H9 (cell line): ENCODE data around the gene RBM7. TPM values are rescaled to one million over a fixed set of nuclear protein-coding genes. Genes with fewer than 3 reads are reported as not detected.

ENCODE experiments used
- DNase-seq: peaks from one replicate; pipeline ENCODE4 v3.0.0-alpha.2; 2017
- H2AFZ ChIP-seq: one replicate; pipeline ENCODE4 v1.6.1; 2013; ENCODE audit warnings: mild to moderate bottlenecking, low read length, control low read depth, moderate library complexity
- H2AK5ac ChIP-seq: 2 replicates; pipeline ENCODE4 v1.6.1; 2013; ENCODE audit warnings: low read length, control low read depth, mixed read lengths; ENCODE audit not compliant: insufficient read length
- H2BK120ac ChIP-seq: one replicate; pipeline ENCODE4 v1.6.1; 2013; ENCODE audit warnings: low read depth, mild to moderate bottlenecking, low read length, control low read depth, inconsistent platforms; ENCODE audit not compliant: poor library complexity, severe bottlenecking
- H2BK12ac ChIP-seq: 2 replicates; pipeline ENCODE4 v1.6.1; 2013; ENCODE audit warnings: low read length, control low read depth, mixed read lengths, low read depth; ENCODE audit not compliant: insufficient read length
- H2BK15ac ChIP-seq: 2 replicates; pipeline ENCODE4 v1.6.1; 2013; ENCODE audit warnings: low read depth, low read length, control low read depth
- H2BK20ac ChIP-seq: one replicate; pipeline ENCODE4 v1.6.1; 2013; ENCODE audit warnings: low read depth, mild to moderate bottlenecking, low read length, control low read depth, inconsistent platforms; ENCODE audit not compliant: poor library complexity, severe bottlenecking
- H2BK5ac ChIP-seq: 2 replicates; pipeline ENCODE4 v1.6.1; 2013; ENCODE audit warnings: low read length, control low read depth, mixed read lengths; ENCODE audit not compliant: insufficient read length
- H3K14ac ChIP-seq: 2 replicates; pipeline ENCODE4 v1.6.1; 2013; ENCODE audit warnings: low read length, control low read depth; ENCODE audit not compliant: insufficient read depth
- H3K18ac ChIP-seq: 2 replicates; pipeline ENCODE4 v1.6.1; 2013; ENCODE audit warnings: low read depth, mild to moderate bottlenecking, mixed read lengths, low read length, control low read depth; ENCODE audit not compliant: insufficient read length
- H3K23ac ChIP-seq: 2 replicates; pipeline ENCODE4 v1.6.1; 2013; ENCODE audit warnings: low read length, control low read depth, mixed read lengths, low read depth; ENCODE audit not compliant: insufficient read length
- H3K23me2 ChIP-seq: 2 replicates; pipeline ENCODE4 v1.6.1; 2013; ENCODE audit warnings: low read depth, mild to moderate bottlenecking, mixed read lengths, low read length, control low read depth; ENCODE audit not compliant: insufficient read length, poor library complexity, severe bottlenecking
- H3K27ac ChIP-seq: 2 replicates; pipeline ENCODE4 v1.5.1; 2013; ENCODE audit warnings: low read length, control low read depth, mixed read lengths, low read depth; ENCODE audit not compliant: insufficient read length
- H3K27me3 ChIP-seq: 2 replicates; pipeline ENCODE4 v1.6.1; 2013; ENCODE audit warnings: low read length, control low read depth, inconsistent platforms; ENCODE audit not compliant: insufficient read depth
- H3K4ac ChIP-seq: 2 replicates; pipeline ENCODE4 v1.6.1; 2013; ENCODE audit warnings: low read depth, mild to moderate bottlenecking, control low read depth, inconsistent platforms, low read length, moderate library complexity
- H3K4me1 ChIP-seq: 2 replicates; pipeline ENCODE4 v1.6.1; 2013; ENCODE audit warnings: low read length, control low read depth, inconsistent platforms; ENCODE audit not compliant: insufficient read depth
- H3K4me2 ChIP-seq: 2 replicates; pipeline ENCODE4 v1.6.1; 2013; ENCODE audit warnings: low read length, control low read depth, mixed read lengths; ENCODE audit not compliant: insufficient read length, insufficient read depth
- H3K56ac ChIP-seq: 2 replicates; pipeline ENCODE4 v1.6.1; 2013; ENCODE audit warnings: low read depth, mild to moderate bottlenecking, mixed read lengths, low read length, control low read depth; ENCODE audit not compliant: insufficient read length
- H3K79me1 ChIP-seq: 2 replicates; pipeline ENCODE4 v1.6.1; 2013; ENCODE audit warnings: low read depth, mild to moderate bottlenecking, moderate library complexity, low read length, control low read depth, inconsistent platforms; ENCODE audit not compliant: insufficient read depth, poor library complexity, severe bottlenecking
- H3K79me2 ChIP-seq: 2 replicates; pipeline ENCODE4 v1.6.1; 2013; ENCODE audit warnings: low read length, control low read depth, inconsistent platforms; ENCODE audit not compliant: insufficient read depth
- H3K9ac ChIP-seq: 2 replicates; pipeline ENCODE4 v1.6.1; 2013; ENCODE audit warnings: low read length, control low read depth, mixed read lengths; ENCODE audit not compliant: insufficient read length; ENCODE audit errors: extremely low read depth
- H3K9me3 ChIP-seq: one replicate; pipeline ENCODE4 v1.6.1; 2013; ENCODE audit warnings: low read depth, low read length, inconsistent platforms; ENCODE audit not compliant: control insufficient read depth
- H3T11ph ChIP-seq: one replicate; pipeline ENCODE4 v1.6.1; 2013; ENCODE audit warnings: mild to moderate bottlenecking, low read length, control low read depth, inconsistent platforms
- H4K20me1 ChIP-seq: one replicate; pipeline ENCODE4 v1.6.1; 2013; ENCODE audit not compliant: control insufficient read depth, insufficient read length, insufficient read depth
- H4K5ac ChIP-seq: 2 replicates; pipeline ENCODE4 v1.6.1; 2013; ENCODE audit warnings: low read depth, mild to moderate bottlenecking, mixed read lengths, low read length, control low read depth; ENCODE audit not compliant: insufficient read length
- H4K8ac ChIP-seq: replicated peaks from 2 replicates; pipeline ENCODE4 v1.6.1; 2013; ENCODE audit warnings: low read length, control low read depth, mixed read lengths, low read depth; ENCODE audit not compliant: insufficient read length
- H4K91ac ChIP-seq: 2 replicates; pipeline ENCODE4 v1.6.1; 2013; ENCODE audit warnings: low read depth, mild to moderate bottlenecking, moderate library complexity, mixed read lengths, low read length, control low read depth; ENCODE audit not compliant: insufficient read length
- H3K27ac Mint-ChIP-seq, 3 experiments: 2 replicates in 2 of 3; 3 replicates in 1 of 3; pipeline ENCODE4 v1.8.0; 2020 to 2021; ENCODE audit warnings: mixed read lengths in 3 of 3, mild to moderate bottlenecking in 1 of 3, moderate library complexity in 1 of 3
- H3K27me3 Mint-ChIP-seq: 2 replicates; pipeline ENCODE4 v1.8.0; 2021; ENCODE audit warnings: low read depth, mild to moderate bottlenecking, moderate library complexity, mixed read lengths
- H3K36me3 Mint-ChIP-seq, 3 experiments: 2 replicates in 2 of 3; 3 replicates in 1 of 3; pipeline ENCODE4 v1.8.0; 2020 to 2021; ENCODE audit warnings: low read depth in 3 of 3, mixed read lengths in 3 of 3; ENCODE audit not compliant: insufficient read depth in 1 of 3
- H3K4me1 Mint-ChIP-seq, 2 experiments: 2 replicates each; pipeline ENCODE4 v1.8.0; 2020; ENCODE audit warnings: mixed read lengths in 2 of 2
- H3K4me3 Mint-ChIP-seq, 2 experiments: 2 replicates in 1 of 2; 3 replicates in 1 of 2; pipeline ENCODE4 v1.8.0; 2020 to 2021; ENCODE audit warnings: mild to moderate bottlenecking in 2 of 2, mixed read lengths in 2 of 2, moderate library complexity in 1 of 2
- H3K9me3 Mint-ChIP-seq, 2 experiments: 2 replicates in 1 of 2; 3 replicates in 1 of 2; pipeline ENCODE4 v1.8.0; 2020; ENCODE audit warnings: mild to moderate bottlenecking in 2 of 2, mixed read lengths in 2 of 2, moderate library complexity in 1 of 2
- WGBS: extraction: QIAGEN DNeasy Blood & Tissue Kit; methylation state at CpG from one replicate; pipeline ENCODE4 v1.1.7; 2013; ENCODE audit warnings: missing lambda C conversion rate, low lambda C conversion rate, mixed read lengths; ENCODE audit not compliant: insufficient read length; ENCODE audit errors: extremely low coverage; 5-methylcytosine and 5-hydroxymethylcytosine counted together
- total RNA-seq: library from RNA; stranded (reverse); gene quantifications from 2 replicates; pipeline ENCODE4 v1.2.1, GENCODE V29; 2021
- TF ChIP-seq, protein P1 (sequence below): fragments of 200-600 bp; sonication (generic); conservative IDR thresholded peaks from 3 replicates; pipeline ENCODE4 v1.8.0; 2021; ENCODE audit warnings: antibody characterized with exemption, mild to moderate bottlenecking

The RBM7 gene
- total RNA-seq, 1 experiment from 2014 or later, result 56.4 TPM

DNA sequence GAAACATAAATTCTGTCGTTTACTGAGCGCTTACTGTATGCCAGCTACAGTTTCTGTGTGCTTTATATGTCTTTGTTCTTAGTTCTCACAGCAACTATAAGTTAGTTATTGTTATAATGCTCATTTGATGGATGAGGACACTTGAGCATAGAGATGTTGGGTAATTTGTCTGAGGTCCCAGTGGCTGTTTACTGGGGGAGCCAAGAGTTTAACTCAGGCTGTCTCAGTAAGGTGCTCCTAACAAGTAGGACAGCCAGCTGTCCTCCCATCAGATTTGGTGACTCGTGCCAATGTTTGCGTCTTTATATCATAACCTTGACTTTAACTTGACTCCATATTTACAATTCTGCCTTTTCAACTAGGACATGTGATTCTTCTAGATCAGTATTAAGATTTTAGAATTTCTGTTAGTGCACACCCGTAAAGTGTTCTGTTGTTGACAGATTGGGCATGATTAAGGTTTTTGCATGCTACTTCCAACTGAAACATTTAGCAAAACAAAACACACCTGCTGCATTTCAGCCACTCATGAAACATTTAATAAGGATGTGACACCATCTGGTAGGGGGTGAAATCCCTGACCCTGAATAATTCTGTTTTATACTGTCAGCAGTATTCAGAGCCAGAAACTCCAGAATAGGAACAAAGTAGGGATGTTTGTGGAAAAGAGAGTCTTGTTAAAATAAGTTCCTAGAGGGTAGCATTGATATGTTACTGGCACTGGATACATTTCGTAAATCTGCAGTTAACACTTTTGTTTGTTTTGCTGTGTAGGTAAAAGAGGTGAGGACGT, 40.7 kb downstream of the RBM7 start:
- H3K23me2 ChIP-seq, result peaks cover 3% of the 10 kb centered on the region
- no peak overlapping the region for H2BK5ac ChIP-seq
- no peak overlapping the region for H2BK120ac ChIP-seq
- H3K27me3 ChIP-seq, result no peaks in the 10 kb centered on the region
- no peak overlapping the region for H3K14ac ChIP-seq
- no peaks in the 10 kb centered on the region for H3K79me1 ChIP-seq
- H3K23ac ChIP-seq, result no peak overlapping the region
- Mint-ChIP-seq H3K4me1 (peaks cover 37 to 38% of the 10 kb centered on the region in 2 experiments), H3K4me3 (peak overlapping the region; percentile 47 to 76), H3K27ac (peak overlapping the region in 2 of 3 experiments; percentile 40 to 90; a peak in 5 of 7 replicates), H3K27me3 (no peaks in the 10 kb centered on the region), H3K36me3 (peaks cover 9 to 32% (median 29%) of the 10 kb centered on the region in 3 experiments; a peak in 6 of 7 replicates), H3K9me3 (no peaks in the 10 kb centered on the region)
- no peak overlapping the region for H3T11ph ChIP-seq
- no peak overlapping the region for H4K91ac ChIP-seq
- H4K5ac ChIP-seq, result no peak overlapping the region
- H4K8ac ChIP-seq, result no peak overlapping the region
- no peak overlapping the region for H2BK20ac ChIP-seq
- no peak overlapping the region for H2BK12ac ChIP-seq
- peak overlapping the region; percentile 71 for H3K4me2 ChIP-seq
- H2AK5ac ChIP-seq, result no peak overlapping the region
- no peak overlapping the region for H3K56ac ChIP-seq
- no peak overlapping the region for H2BK15ac ChIP-seq
- H3K9ac ChIP-seq, result no peak overlapping the region
- WGBS, result no CpG with 5 or more reads among the region's 7 CpGs
- no peaks in the 10 kb centered on the region for H4K20me1 ChIP-seq
- H3K79me2 ChIP-seq, result peaks cover 31% of the 10 kb centered on the region; the same call in 1 of the 2 replicates
- no peak overlapping the region for H3K4ac ChIP-seq
- TF ChIP-seq, protein P1, sequence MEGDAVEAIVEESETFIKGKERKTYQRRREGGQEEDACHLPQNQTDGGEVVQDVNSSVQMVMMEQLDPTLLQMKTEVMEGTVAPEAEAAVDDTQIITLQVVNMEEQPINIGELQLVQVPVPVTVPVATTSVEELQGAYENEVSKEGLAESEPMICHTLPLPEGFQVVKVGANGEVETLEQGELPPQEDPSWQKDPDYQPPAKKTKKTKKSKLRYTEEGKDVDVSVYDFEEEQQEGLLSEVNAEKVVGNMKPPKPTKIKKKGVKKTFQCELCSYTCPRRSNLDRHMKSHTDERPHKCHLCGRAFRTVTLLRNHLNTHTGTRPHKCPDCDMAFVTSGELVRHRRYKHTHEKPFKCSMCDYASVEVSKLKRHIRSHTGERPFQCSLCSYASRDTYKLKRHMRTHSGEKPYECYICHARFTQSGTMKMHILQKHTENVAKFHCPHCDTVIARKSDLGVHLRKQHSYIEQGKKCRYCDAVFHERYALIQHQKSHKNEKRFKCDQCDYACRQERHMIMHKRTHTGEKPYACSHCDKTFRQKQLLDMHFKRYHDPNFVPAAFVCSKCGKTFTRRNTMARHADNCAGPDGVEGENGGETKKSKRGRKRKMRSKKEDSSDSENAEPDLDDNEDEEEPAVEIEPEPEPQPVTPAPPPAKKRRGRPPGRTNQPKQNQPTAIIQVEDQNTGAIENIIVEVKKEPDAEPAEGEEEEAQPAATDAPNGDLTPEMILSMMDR, result no peak
- peaks cover 4% of the 10 kb centered on the region; the same call in 1 of the 2 replicates for H3K4me1 ChIP-seq
- no peaks in the 10 kb centered on the region for H3K9me3 ChIP-seq
- no peak overlapping the region for H3K27ac ChIP-seq
- H2AFZ ChIP-seq, result no peak overlapping the region
- no peak overlapping the region for H3K18ac ChIP-seq
- no peak for DNase-seq
